ENCODE measurements around the gene FBXL7.

DNA sequence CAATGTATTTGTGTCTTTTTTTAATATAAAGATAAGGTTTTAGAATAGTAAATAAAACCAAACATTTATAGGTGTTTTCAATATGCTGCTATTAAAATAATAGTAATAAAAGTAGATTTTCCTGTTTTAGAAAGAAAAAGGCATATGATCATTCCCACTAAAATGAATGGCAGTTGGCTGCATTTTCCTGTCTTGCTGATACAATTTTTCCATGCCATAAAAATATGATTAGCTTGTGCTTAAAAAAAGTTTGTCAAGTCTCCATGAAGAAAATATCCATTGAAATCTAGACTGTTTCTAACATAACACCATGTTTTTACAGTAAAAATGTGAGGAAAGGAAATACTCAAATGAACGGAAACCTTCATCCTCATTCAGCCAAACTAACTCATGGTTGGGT, 65.0 kb downstream of the FBXL7 start:
- TF ChIP-seq EZH2 (IDR thresholded peaks at IDR 0.05; ENCODE audit: insufficient read depth, poor library complexity, severe bottlenecking) (no peak), EZH2phosphoT487 (IDR thresholded peaks at IDR 0.05; ENCODE audit: insufficient read depth, low read depth) (no peak)

Data from GM23248 (cell line).